ENCODE measurements around the gene CLP1.

DNA sequence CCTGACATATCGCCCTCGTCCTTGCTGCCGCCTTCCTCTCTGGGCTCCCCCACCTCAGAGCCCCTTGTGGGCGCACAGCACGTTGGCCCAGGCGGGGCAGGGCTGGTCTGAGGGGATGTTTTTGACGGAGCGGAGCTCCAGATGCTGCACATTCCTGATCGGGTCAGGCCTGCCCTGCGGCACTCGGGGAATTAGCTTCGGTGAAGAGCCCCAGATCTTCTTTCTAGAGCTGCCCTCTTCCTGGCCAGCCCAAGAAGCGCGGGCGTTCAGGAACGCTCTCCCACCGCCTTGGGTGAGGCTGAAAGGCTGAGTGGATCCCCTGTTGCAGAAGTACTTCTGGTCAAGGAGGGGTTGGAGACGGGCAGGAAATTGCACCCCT is 19.9 kb upstream of the CLP1 start:
- TF ChIP-seq POLR2A (IDR thresholded peaks at IDR 0.05; ENCODE audit: extremely low read depth, insufficient read length) (no peak), MYC (IDR thresholded peaks at IDR 0.05; ENCODE audit: low read depth, low read length) (no peak)
- TF ChIP-seq, protein P1, sequence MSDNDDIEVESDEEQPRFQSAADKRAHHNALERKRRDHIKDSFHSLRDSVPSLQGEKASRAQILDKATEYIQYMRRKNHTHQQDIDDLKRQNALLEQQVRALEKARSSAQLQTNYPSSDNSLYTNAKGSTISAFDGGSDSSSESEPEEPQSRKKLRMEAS (IDR thresholded peaks at IDR 0.05; ENCODE audit: low read depth, low read length), result no peak
- TF ChIP-seq, protein P2, sequence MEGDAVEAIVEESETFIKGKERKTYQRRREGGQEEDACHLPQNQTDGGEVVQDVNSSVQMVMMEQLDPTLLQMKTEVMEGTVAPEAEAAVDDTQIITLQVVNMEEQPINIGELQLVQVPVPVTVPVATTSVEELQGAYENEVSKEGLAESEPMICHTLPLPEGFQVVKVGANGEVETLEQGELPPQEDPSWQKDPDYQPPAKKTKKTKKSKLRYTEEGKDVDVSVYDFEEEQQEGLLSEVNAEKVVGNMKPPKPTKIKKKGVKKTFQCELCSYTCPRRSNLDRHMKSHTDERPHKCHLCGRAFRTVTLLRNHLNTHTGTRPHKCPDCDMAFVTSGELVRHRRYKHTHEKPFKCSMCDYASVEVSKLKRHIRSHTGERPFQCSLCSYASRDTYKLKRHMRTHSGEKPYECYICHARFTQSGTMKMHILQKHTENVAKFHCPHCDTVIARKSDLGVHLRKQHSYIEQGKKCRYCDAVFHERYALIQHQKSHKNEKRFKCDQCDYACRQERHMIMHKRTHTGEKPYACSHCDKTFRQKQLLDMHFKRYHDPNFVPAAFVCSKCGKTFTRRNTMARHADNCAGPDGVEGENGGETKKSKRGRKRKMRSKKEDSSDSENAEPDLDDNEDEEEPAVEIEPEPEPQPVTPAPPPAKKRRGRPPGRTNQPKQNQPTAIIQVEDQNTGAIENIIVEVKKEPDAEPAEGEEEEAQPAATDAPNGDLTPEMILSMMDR (IDR thresholded peaks at IDR 0.05; ENCODE audit: low read depth, low read length), result no peak

All from NB4 (cell line).